ENCODE measurements around the gene NAGA. TPM values are rescaled to one million over a fixed set of nuclear protein-coding genes. Genes with fewer than 3 reads are reported as not detected.

NAGA gene
- total and polyA plus RNA-seq, 7 donors = 5.2 to 8.5 (median 7.3) TPM

GRCh38 chr22:42056757-42057511 is 13.7 kb downstream of the NAGA start:
- H3K9me3 ChIP-seq = peaks cover 8% of the 10 kb centered on the region

GRCh38 chr22:42052765-42053164 is 17.8 kb downstream of the NAGA start:
- intact Hi-C loops (cut with DNase I) = no loop called here
- no peak for TF ChIP-seq CTCF (IDR thresholded peaks at IDR 0.05)
- Histone ChIP-seq H3K9me3 (peaks cover 8% of the 10 kb centered on the region), H3K4me1 (no peaks in the 10 kb centered on the region), H3K4me3 (no peak overlapping the region), H3K36me3 (ENCODE audit: insufficient read depth in 1 of 2, low read depth in 1 of 2) (peaks cover 0 to 2% of the 10 kb centered on the region in 2 donors), H3K27ac (no peak overlapping the region), H3K27me3 (ENCODE audit: insufficient read depth in 3 of 3, low read length in 2 of 3) (no peaks in the 10 kb centered on the region)
- 82 to 88% (median 85%) methylated on average over 3 of the region's 3 CpGs for WGBS, 3 donors
- no peak for ATAC-seq
- DNase-seq = no peak

More at GRCh38 chr22:42056757-42057511, 13.7 kb downstream of the NAGA start:
- no peaks in the 10 kb centered on the region for H3K4me1 ChIP-seq
- H3K27ac ChIP-seq = no peak overlapping the region
- TF ChIP-seq CTCF (IDR thresholded peaks at IDR 0.05) = no peak
- no peak overlapping the region for H3K4me3 ChIP-seq
- WGBS, 3 donors = 96 to 100% (median 98%) methylated on average over 1 of the region's 1 CpG
- no peak for DNase-seq
- intact Hi-C loops (cut with DNase I) = no loop called here
- H3K36me3 ChIP-seq (ENCODE audit: insufficient read depth in 1 of 2, low read depth in 1 of 2) = peaks cover 0 to 44% of the 10 kb centered on the region in 2 donors
- no peaks in the 10 kb centered on the region for H3K27me3 ChIP-seq (ENCODE audit: insufficient read depth in 3 of 3, low read length in 2 of 3)
- no peak for ATAC-seq

GRCh38 chr22:42050641-42051180 is 19.9 kb downstream of the NAGA start:
- DNase-seq (no peak), ATAC-seq (no peak)
- intact Hi-C loops (cut with DNase I) = no loop called here
- H3K4me1 ChIP-seq = no peaks in the 10 kb centered on the region
- no peak overlapping the region for H3K4me3 ChIP-seq
- TF ChIP-seq CTCF (IDR thresholded peaks at IDR 0.05) = no peak
- no peaks in the 10 kb centered on the region for H3K9me3 ChIP-seq
- no peak overlapping the region for H3K27ac ChIP-seq
- no peaks in the 10 kb centered on the region for H3K27me3 ChIP-seq (ENCODE audit: insufficient read depth in 3 of 3, low read length in 2 of 3)
- 55 to 69% (median 67%) methylated on average over 2 of the region's 2 CpGs for whole genome bisulfite sequencing, 3 donors
- peaks cover 0 to 2% of the 10 kb centered on the region in 2 donors for H3K36me3 ChIP-seq (ENCODE audit: insufficient read depth in 1 of 2, low read depth in 1 of 2)

GRCh38 chr22:42041784-42042183 is 28.8 kb downstream of the NAGA start:
- no peak for ATAC-seq

More at GRCh38 chr22:42041784-42042183, 28.8 kb downstream of the NAGA start:
- H3K36me3 ChIP-seq (ENCODE audit: insufficient read depth in 1 of 2, low read depth in 1 of 2) = no peaks in the 10 kb centered on the region
- no peak overlapping the region for H3K27ac ChIP-seq
- no peaks in the 10 kb centered on the region for H3K4me1 ChIP-seq
- intact Hi-C loops (cut with DNase I) = no loop called here
- no peaks in the 10 kb centered on the region for H3K27me3 ChIP-seq (ENCODE audit: insufficient read depth in 3 of 3, low read length in 2 of 3)
- DNase-seq = no peak
- H3K9me3 ChIP-seq = peaks cover 9% of the 10 kb centered on the region
- no peak for TF ChIP-seq CTCF (IDR thresholded peaks at IDR 0.05)
- H3K4me3 ChIP-seq = no peak overlapping the region
